Kidney epithelial cell (primary cell): ENCODE measurements around the gene CLDN17. TPM values are rescaled to one million over a fixed set of nuclear protein-coding genes. Genes with fewer than 3 reads are reported as not detected.

Experiments used
- DNase-seq: peaks from one replicate; pipeline ENCODE4 v3.0.0-alpha.2; 2010; ENCODE audit warnings: low read depth
- H3K27me3 ChIP-seq: 2 replicates; pipeline ENCODE4 v1.6.0; 2011; ENCODE audit warnings: low read length; ENCODE audit not compliant: control insufficient read depth, insufficient read depth
- H3K36me3 ChIP-seq: 2 replicates; pipeline ENCODE4 v1.5.1; 2011; ENCODE audit warnings: low read length; ENCODE audit not compliant: control insufficient read depth, insufficient read depth
- H3K4me3 ChIP-seq: 2 replicates; pipeline ENCODE4 v1.5.1; 2011; ENCODE audit warnings: low read depth, mild to moderate bottlenecking, control low read depth, low read length
- total RNA-seq: library from RNA; depleted of rRNA; stranded (reverse); fragments of >200 nt; gene quantifications from 2 replicates; pipeline ENCODE4 v1.2.3, GENCODE V29; 2015
- TF ChIP-seq, protein P1 (sequence below): IDR thresholded peaks from 2 replicates; pipeline ENCODE4 v1.5.1; 2011; ENCODE audit warnings: mild to moderate bottlenecking, moderate library complexity, low read length, control low read depth, inconsistent platforms; ENCODE audit not compliant: insufficient read depth, poor library complexity, severe bottlenecking

The CLDN17 gene
- total RNA-seq, 1 donor from 2014 or later = not detected

DNA sequence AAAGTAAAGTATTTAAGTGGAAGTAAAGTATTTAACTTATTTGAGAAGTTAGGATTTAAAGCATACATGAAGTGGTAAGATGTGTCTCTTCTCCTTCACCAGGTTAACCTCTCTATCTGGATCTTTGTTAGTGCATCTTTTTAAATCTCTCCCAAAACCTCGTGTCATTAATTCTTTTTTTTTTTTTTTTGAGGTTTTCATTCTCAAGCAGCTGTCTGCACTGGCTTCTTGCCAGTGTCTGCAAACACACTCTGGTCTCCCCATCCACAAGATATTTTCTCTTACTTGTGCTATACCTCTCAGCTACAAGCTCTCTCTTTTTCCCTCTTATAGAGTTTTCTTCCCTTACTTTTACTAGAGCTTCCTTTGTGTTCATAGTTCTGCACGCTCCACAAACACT, 49.0 kb downstream of the CLDN17 start:
- Histone ChIP-seq H3K27me3 (no peaks in the 10 kb centered on the region), H3K36me3 (no peaks in the 10 kb centered on the region), H3K4me3 (no peak overlapping the region)
- DNase-seq = no peak
- TF ChIP-seq, protein P1, sequence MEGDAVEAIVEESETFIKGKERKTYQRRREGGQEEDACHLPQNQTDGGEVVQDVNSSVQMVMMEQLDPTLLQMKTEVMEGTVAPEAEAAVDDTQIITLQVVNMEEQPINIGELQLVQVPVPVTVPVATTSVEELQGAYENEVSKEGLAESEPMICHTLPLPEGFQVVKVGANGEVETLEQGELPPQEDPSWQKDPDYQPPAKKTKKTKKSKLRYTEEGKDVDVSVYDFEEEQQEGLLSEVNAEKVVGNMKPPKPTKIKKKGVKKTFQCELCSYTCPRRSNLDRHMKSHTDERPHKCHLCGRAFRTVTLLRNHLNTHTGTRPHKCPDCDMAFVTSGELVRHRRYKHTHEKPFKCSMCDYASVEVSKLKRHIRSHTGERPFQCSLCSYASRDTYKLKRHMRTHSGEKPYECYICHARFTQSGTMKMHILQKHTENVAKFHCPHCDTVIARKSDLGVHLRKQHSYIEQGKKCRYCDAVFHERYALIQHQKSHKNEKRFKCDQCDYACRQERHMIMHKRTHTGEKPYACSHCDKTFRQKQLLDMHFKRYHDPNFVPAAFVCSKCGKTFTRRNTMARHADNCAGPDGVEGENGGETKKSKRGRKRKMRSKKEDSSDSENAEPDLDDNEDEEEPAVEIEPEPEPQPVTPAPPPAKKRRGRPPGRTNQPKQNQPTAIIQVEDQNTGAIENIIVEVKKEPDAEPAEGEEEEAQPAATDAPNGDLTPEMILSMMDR = no peak

DNA sequence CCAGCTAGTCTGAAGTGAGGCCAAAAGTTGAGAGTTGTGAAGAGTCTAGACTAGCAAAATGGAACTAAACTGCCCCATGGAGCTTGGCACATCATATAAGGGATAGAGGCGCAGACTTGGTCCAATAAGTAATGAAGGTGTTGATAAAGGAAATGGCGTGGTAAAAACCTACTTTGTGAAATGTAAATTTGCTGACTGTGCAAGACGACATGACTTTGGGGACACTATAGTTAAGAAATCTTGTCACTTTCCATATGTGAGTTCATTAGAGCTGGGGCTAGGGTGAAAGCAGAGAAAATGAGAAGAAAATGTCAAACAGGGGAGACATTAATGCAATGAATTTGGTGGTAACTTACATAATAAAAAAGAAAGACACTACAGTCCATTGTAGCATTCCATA, 50.1 kb downstream of the CLDN17 start:
- no peak for DNase-seq
- TF ChIP-seq, protein P1 = no peak

More for the DNA sequence above, 50.1 kb downstream of the CLDN17 start:
- Histone ChIP-seq H3K27me3 (no peaks in the 10 kb centered on the region), H3K4me3 (no peak overlapping the region), H3K36me3 (no peaks in the 10 kb centered on the region)

Other genes with a start within 250 kb of the CLDN17 start
- not detected in 2 replicates for gene GRIK1, start 226.8 kb downstream of the CLDN17 start, total RNA-seq
- gene CLDN8, start 49.3 kb upstream of the CLDN17 start, total RNA-seq = not detected in 2 replicates
- not detected in 2 replicates for gene KRTAP24-1, start 116.1 kb upstream of the CLDN17 start, total RNA-seq
- gene KRTAP25-1, start 122.7 kb upstream of the CLDN17 start, total RNA-seq = not detected in 2 replicates
- gene KRTAP26-1, start 153.5 kb upstream of the CLDN17 start, total RNA-seq = not detected in 2 replicates
- not detected in 2 replicates for gene KRTAP27-1, start 170.9 kb upstream of the CLDN17 start, total RNA-seq
- not detected in 2 replicates for gene KRTAP23-1, start 181.8 kb upstream of the CLDN17 start, total RNA-seq
- not detected in 2 replicates for gene KRTAP13-2, start 205.5 kb upstream of the CLDN17 start, total RNA-seq
- not detected in 2 replicates for gene KRTAP13-1, start 229.2 kb upstream of the CLDN17 start, total RNA-seq